Adrenal gland (tissue), 12 donors: ENCODE measurements around the gene PMEPA1. TPM values are rescaled to one million over a fixed set of nuclear protein-coding genes. Genes with fewer than 3 reads are reported as not detected.

Experiments
- DNase-seq, 7 donors: peaks; one replicate each; pipeline ENCODE4 v3.0.0-alpha.2; 2019 to 2020
- H3K27ac ChIP-seq, 5 donors: fragments of 200-600 bp; sonication (generic) in 4 of 5; 1 replicate in 3 of 5; 2 replicates in 2 of 5; pipeline versions ENCODE4 v1.5.1 to v1.8.0; 2016 to 2020; ENCODE audit warnings: mild to moderate bottlenecking in 1 of 5
- H3K27me3 ChIP-seq: fragments of 200-600 bp; 2 replicates; pipeline ENCODE4 v1.8.0; 2021
- H3K36me3 ChIP-seq, 2 donors: fragments of 200-600 bp; replicated peaks in 1 of 2; 1 replicate in 1 of 2; 2 replicates in 1 of 2; pipeline versions ENCODE4 v1.5.1 to v1.8.0; 2018 to 2022
- H3K4me1 ChIP-seq, 2 donors: fragments of 200-600 bp; replicated peaks in 1 of 2; 1 replicate in 1 of 2; 2 replicates in 1 of 2; pipeline versions ENCODE4 v1.5.1 to v1.8.0; 2018 to 2021
- H3K4me3 ChIP-seq, 4 donors: fragments of 200-600 bp; sonication (generic) in 3 of 4; one replicate each; pipeline ENCODE4 v1.5.1; 2016 to 2018
- H3K9me3 ChIP-seq, 3 donors: fragments of 200-600 bp; sonication (generic) in 1 of 3; replicated peaks in 1 of 3; 1 replicate in 2 of 3; 2 replicates in 1 of 3; pipeline versions ENCODE4 v1.5.1 to v1.8.0; 2016 to 2021
- CTCF ChIP-seq, 6 experiments: fragments of 450-650 bp in 4 of 6; fragments of 200-600 bp in 2 of 6; sonication (generic) in 1 of 6; IDR thresholded peaks; 1 replicate in 5 of 6; 2 replicates in 1 of 6; pipeline versions ENCODE4 v1.5.1 to v1.8.0; 2016 to 2021; ENCODE audit warnings: antibody characterized with exemption in 6 of 6, mild to moderate bottlenecking in 2 of 6, moderate library complexity in 1 of 6
- POLR2A ChIP-seq, 2 donors: fragments of 450-650 bp; IDR thresholded peaks; one replicate each; pipeline ENCODE4 v1.6.1; 2017; ENCODE audit warnings: antibody characterized with exemption in 2 of 2, mild to moderate bottlenecking in 2 of 2, moderate library complexity in 1 of 2
- WGBS, 4 donors: extraction: QIAGEN DNeasy Blood & Tissue Kit in 2 of 4; methylation state at CpG; one replicate each; pipeline versions ENCODE4 v1.1.5 to v1.1.7; 2013 to 2017; 5-methylcytosine and 5-hydroxymethylcytosine counted together
- intact Hi-C, 2 donors: fragments of 100-400 bp; cut with DNase I; formaldehyde crosslinking; loops; one replicate each; pipeline versions ENCODE4 v1.14.1 to v1.15.0; 2022 to 2023
- polyA plus RNA-seq, 3 donors: library from polyadenylated mRNA; stranded (reverse); fragments of 200-250 nt in 2 of 3; fragments of 350-450 nt in 1 of 3; fragmentation: Illumina TruSeq in 1 of 3; extraction: RNeasy Lipid Tissue Mini Kit (QIAGEN cat#74804) in 1 of 3; gene quantifications; one replicate each; pipeline ENCODE4 v1.2.3, GENCODE V29; 2013 to 2014
- total RNA-seq, 9 donors: library from RNA; depleted of rRNA in 4 of 9; stranded (reverse); fragments of >200 nt in 4 of 9; fragments of 120-200 nt in 1 of 9; fragmentation: NEBNext Ultra II Directional in 1 of 9; extraction: Animal tissue kit (Norgen Biotek cat#: 25700) in 1 of 9; gene quantifications; one replicate each; pipeline versions ENCODE4 v1.1.0 to v1.2.4, GENCODE V29; 2013 to 2023
- donor health status: healthy with polysubstance abuse.
- donor health status: Bipolar disorder and iron deficiency.
- donor health status: DM: yes; HTN: yes; CAD: no.
- donor health status: DM: no; HTN: no; CAD: no.
- donor health status: DM: no; HTN: no; CAD: no.
- donor health status: DM: yes; HTN: yes; CAD: no.

Gene PMEPA1
- total and polyA plus RNA-seq, 12 donors: 1.2 to 36.0 (median 10.0) TPM

- no peak overlapping the region for H3K4me3 ChIP-seq
- H3K4me1 ChIP-seq: no peaks in the 10 kb centered on the region
- no peaks in the 10 kb centered on the region for H3K9me3 ChIP-seq
- no peaks in the 10 kb centered on the region for H3K36me3 ChIP-seq
- DNase-seq: peak in 2 of 7 donors; percentile 1 to 46
- no peak overlapping the region for H3K27ac ChIP-seq
- TF ChIP-seq CTCF (IDR thresholded peaks at IDR 0.05) (no peak), POLR2A (IDR thresholded peaks at IDR 0.05) (no peak)
- 79 to 89% (median 87%) methylated on average over 8 to 20 of the region's 20 CpGs for WGBS, 4 donors
- H3K27me3 ChIP-seq: no peaks in the 10 kb centered on the region
- intact Hi-C loops: no loop called here
Observed at GRCh38 chr20:57664476-57664875, 45.3 kb downstream of the PMEPA1 start.

- no peaks in the 10 kb centered on the region for H3K36me3 ChIP-seq
- TF ChIP-seq CTCF (IDR thresholded peaks at IDR 0.05) (no peak), POLR2A (IDR thresholded peaks at IDR 0.05) (no peak)
- DNase-seq: peak in 2 of 7 donors; percentile 5 to 46
- no peak overlapping the region for H3K27ac ChIP-seq
- no peaks in the 10 kb centered on the region for H3K27me3 ChIP-seq
- 84 to 94% (median 93%) methylated on average over 9 to 27 of the region's 27 CpGs for WGBS, 4 donors
- intact Hi-C loops: no loop called here
- no peak overlapping the region for H3K4me3 ChIP-seq
- H3K4me1 ChIP-seq: no peaks in the 10 kb centered on the region
- H3K9me3 ChIP-seq: no peaks in the 10 kb centered on the region
Observed at GRCh38 chr20:57663681-57664451, 45.9 kb downstream of the PMEPA1 start.

GRCh38 chr20:57663241-57663640, 46.6 kb downstream of the PMEPA1 start:
- no peak overlapping the region for H3K4me3 ChIP-seq
- TF ChIP-seq CTCF (IDR thresholded peaks at IDR 0.05): no peak
- no peak for TF ChIP-seq POLR2A (IDR thresholded peaks at IDR 0.05)
- intact Hi-C loops: no loop called here
- no peak overlapping the region for H3K27ac ChIP-seq
- no peaks in the 10 kb centered on the region for H3K4me1 ChIP-seq
- 80 to 94% (median 89%) methylated on average over 2 to 9 of the region's 9 CpGs for WGBS, 4 donors
- no peaks in the 10 kb centered on the region for H3K36me3 ChIP-seq
- peak in 2 of 7 donors; percentile 3 to 31 for DNase-seq
- H3K27me3 ChIP-seq: no peaks in the 10 kb centered on the region
- H3K9me3 ChIP-seq: no peaks in the 10 kb centered on the region

GRCh38 chr20:57662456-57663240, 47.2 kb downstream of the PMEPA1 start:
- no peaks in the 10 kb centered on the region for H3K9me3 ChIP-seq
- H3K4me3 ChIP-seq: no peak overlapping the region
- intact Hi-C loops: no loop called here
- H3K36me3 ChIP-seq: no peaks in the 10 kb centered on the region
- peak in 3 of 7 donors; percentile 3 to 48 (median 12) for DNase-seq
- 66 to 81% (median 76%) methylated on average over 9 to 21 of the region's 21 CpGs for whole genome bisulfite sequencing, 4 donors
- no peak overlapping the region for H3K27ac ChIP-seq
- no peak for TF ChIP-seq CTCF (IDR thresholded peaks at IDR 0.05)
- TF ChIP-seq POLR2A (IDR thresholded peaks at IDR 0.05): no peak
- no peaks in the 10 kb centered on the region for H3K4me1 ChIP-seq
- H3K27me3 ChIP-seq: no peaks in the 10 kb centered on the region
